DMS 273 treated with DMSO at 0.1 percent for 48 hours (cell line): Measurements from ENCODE around the gene STT3A.
"Not testable (repeated sequence)": the region's sequence is repeated elsewhere in the genome, so short reads cannot be mapped to it uniquely, and the experiment has no call there.

Source experiments
- DNase-seq: peaks from one replicate; lab custom pipeline; 2025; lab: John Stamatoyannopoulos, UW

STT3A gene

GRCh38 chr11:125592305-125593113 is at the start of gene STT3A:
Gene STT3A (plus strand): TSS chr11:125592852. CDS start chr11:125595916, 3,064 bp downstream.
- peak; percentile 97 for DNase-seq

DNA sequence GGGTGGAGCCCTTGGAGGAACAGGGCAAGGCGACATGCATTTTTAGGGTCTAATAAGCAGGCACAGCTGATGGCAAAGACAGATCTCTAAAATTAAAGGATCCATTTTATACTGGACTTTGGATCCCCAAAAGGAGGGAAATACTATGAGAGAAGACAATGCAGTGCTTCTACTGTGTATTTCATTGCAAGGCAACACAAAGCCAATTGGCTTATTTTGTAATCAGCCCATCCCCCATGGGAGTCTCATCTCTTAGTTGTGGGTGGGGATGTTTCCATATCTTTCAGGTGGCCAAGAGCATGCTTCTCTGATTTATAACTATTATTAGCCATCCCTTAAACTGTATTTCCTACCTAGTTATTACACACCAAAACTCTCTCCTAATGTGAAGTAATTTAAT is 41.9 kb upstream of the STT3A start:
- no peak for DNase-seq

DNA sequence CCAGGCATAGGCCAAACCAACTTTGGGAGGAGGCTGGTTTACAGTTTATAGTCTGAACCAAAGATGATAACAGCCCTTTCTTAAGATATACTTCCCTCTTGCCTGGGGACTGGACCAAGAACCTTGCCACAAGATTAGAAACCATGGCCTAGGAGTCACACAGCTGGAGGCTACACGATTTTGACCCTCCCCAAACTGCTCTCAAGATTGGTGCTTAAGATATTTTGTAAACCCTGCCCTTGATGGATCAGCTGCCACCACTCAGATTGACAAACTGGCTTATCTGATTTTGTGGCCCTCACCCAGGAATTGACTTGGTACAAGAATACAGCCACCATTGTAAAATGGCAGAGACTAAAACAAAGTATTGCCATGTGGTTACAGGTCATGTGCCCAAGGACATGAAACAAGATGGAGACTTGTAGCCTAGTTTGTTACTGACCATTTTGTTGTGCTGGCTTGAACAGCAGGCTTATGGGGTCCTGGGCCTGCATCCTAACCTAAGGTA is 40.8 kb upstream of the STT3A start:
- DNase-seq = no peak

DNA sequence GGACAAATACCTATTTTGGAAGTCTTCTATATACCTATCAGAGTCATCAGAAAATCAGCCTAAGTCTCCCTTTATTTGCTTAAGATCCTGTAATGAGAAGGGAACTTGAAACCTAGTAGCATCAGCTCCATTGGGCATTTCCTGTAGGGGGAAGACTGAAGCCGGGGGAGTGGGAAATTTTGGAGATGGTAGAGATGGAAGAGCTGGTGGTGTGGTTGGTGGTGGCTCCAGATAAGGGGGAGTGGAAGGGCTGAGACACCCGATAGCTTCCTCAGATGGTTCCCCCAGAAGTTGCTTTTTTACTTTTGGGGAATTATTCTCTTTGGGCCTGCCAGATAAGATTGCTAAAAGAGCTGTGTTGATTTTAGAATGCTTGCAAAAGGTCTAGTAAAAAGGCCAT is 39.7 kb upstream of the STT3A start:
- no peak for DNase-seq

DNA sequence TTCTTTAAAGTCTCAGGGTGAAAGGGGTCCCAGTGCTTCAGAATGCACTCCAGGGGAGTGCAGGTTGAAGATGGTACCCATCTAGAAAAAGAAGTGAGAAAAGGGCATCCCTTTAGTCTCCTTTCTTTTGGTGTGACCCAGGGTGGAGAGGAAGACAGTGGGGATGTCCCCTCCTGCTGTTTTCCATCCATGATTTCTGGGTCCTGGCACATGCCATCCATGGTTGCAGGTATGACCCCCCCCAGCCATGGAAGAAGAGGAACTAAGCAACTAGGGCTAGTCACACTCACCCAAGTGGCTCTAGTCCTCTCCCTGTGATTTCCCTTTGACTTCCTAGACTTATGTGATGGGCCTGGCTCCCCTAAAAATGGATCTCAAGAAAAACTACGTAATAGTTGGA is 39.3 kb upstream of the STT3A start:
- no peak for DNase-seq

GRCh38 chr11:125554038-125554437 is 38.6 kb upstream of the STT3A start:
- DNase-seq = no peak

- DNase-seq = no peak
Measured at GRCh38 chr11:125559888-125560287, 32.8 kb upstream of the STT3A start.

DNA sequence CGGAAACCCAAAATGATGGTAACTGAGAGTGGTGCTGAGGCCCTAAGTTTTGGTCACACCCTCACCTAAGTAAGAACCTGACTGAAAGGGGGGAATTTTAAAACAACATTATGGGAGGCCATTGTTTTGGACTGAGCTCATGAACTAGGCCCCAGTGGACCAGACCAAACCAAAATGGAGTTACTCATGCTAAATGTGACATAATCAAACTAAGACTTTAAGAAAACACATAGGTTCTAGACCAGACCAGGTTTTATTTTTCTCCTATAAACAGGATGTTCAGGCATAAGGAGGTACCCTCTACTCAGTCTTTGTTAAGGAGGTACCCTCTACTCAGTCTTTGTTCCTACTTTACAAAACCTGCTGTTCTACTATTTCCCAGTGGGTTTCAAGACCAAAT is 30.7 kb upstream of the STT3A start:
- no peak for DNase-seq

GRCh38 chr11:125562430-125562829 is 30.2 kb upstream of the STT3A start:
- no peak for DNase-seq

- DNase-seq = no peak
Measured at GRCh38 chr11:125564357-125564756, 28.3 kb upstream of the STT3A start.

GRCh38 chr11:125566235-125566634 is 26.4 kb upstream of the STT3A start:
- DNase-seq = no peak

DNA sequence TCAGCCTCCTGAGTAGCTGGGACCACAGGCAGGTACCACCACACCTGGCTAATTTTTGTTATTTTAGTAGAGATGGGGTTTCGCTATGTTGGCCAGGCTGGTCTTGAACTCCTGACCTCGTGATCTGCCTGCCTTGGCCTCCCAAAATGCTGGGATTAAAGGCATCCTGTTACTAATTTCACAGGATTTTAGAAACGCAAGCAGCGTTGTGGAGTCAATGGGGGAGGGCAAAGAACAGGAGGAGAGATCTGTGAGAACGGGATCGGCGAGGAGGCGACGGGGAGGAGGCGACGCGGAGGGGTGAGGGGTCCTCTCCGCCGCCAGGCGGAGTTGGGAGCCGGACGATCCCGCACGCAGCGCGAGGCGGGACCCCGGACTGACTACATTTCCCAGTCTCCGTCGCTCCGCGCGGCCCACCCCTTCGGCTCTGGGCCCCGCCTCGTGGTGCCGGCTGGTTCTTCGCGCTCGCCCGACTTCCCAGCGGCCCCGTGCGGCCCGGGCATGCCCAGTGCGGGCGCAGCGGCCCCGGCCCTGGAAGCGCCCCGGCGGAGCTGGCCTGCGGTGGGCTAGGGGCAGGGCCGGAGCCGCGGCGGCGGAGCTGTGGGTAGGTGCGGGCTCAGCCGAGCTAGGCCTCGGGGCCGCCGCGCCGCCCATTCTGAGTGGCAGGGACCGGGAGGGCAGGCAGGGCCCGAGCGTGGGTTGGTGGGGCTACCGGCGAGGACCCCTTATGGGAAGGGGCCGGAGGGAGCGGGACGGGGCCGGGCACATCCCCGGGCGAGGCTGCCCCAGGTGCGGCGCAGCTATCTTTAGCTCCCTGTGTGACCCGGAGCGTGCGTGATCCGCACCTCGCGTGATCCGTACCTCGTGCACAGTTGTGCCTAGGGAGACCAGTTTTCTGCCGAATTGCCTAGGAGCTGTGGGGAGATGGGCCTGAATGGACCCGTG is 23.4 kb upstream of the STT3A start, which contains the start of gene EI24:
Gene EI24, plus strand, starts transcription at position 508 of the 945 bp plus-strand sequence. CDS start 3,051 bp downstream, outside the sequence.
- peak; percentile 69 for DNase-seq

- DNase-seq = no peak
Measured at GRCh38 chr11:125569915-125570621, 22.6 kb upstream of the STT3A start.

DNA sequence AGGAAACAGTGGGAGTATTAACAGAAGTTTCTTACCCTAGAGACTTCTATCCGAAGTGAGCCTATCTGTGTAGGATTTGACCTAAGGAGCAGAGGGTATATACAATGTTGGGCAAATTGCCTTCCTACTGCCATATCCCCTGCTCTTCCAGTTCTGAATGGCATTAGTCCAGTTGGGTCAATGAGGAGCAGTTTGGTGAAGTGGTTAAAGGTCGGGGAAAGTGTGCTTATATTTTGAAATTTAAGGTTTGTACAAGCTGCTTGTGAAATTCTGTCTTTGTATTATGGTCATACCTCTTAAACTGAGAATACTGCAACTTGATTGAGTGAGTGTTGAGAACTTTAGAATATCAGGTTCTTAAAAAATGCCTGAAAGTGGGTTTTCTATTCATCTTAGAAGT is 21.7 kb upstream of the STT3A start:
- DNase-seq = no peak

GRCh38 chr11:125572916-125573315 is 19.7 kb upstream of the STT3A start:
- DNase-seq = no peak

DNA sequence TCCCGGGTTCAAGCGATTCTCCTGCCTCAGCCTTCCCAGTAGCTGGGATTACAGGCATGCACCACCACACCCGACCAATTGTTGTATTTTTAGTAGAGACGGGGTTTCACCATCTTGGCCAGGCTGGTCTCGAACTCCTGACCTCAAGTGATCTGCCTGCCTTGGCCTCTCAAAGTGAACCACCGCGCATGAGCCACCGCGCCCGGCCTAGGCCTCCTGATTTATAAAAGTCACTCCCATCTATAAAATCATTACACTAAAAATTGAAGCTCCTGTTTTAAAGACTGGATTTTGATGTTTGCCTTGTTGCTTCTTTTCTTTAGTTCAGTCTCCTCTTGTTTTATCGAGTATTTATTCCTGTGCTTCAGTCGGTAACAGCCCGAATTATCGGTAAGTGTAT is 15.5 kb upstream of the STT3A start:
- DNase-seq = not testable (repeated sequence)

GRCh38 chr11:125578783-125579182 is 13.9 kb upstream of the STT3A start:
- DNase-seq = no peak

DNA sequence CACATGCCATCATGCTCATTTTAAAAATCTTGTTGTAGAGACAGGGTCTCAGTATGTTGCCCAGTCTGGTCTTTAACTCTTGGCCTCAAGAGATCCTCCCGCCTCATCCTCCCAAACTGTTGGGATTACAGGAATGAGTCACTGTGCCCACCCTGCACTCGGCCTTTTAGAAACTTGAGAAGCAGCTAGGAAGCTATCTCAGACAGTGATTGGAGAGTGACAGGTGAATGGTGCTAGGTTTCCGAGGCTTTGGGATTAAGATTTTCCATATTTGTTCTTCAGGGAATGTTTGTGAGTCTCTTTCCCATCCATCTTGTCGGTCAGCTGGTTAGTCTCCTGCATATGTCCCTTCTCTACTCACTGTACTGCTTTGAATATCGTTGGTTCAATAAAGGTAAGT is 12.8 kb upstream of the STT3A start:
- DNase-seq = no peak

DNA sequence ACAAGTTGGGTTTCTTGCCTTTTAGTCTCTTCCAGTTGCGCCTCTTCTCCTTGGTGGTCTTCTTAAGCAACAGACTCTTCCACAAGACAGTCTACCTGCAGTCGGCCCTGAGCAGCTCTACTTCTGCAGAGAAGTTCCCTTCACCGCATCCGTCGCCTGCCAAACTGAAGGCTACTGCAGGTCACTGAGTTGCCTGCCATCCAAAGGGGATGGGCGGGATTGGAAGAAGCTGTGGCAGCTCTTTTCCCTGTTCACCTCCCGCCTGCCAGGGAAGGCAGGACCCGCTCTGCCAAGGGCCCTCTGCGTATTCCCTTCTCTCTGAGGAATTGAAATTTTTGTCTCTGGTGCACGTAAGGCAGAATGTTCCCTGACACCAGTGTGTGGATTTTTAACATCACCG is 9.2 kb upstream of the STT3A start:
- DNase-seq = no peak

GRCh38 chr11:125585487-125585886 is 7.2 kb upstream of the STT3A start:
- no peak for DNase-seq

GRCh38 chr11:125586623-125587022 is 6.0 kb upstream of the STT3A start:
- DNase-seq = no peak

DNA sequence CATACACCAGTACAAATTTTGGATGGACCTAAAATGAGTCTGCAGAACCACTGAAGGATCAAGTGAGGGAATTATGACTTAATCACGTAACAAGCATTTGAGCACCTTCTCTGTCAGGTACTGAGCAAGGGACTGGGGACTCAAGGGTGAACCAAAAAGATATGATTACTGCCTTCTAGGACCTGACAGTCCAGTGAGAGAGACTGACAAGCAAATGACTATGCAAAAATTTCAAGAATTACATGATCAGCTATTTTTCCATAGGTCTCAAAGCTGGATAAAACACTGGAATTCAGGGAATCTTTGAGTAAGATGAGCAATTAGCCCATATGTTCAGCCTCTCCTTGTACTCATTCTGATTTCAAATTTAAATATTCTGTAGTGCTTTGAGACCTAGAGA is 5.2 kb upstream of the STT3A start:
- DNase-seq = no peak
